ENCODE measurements around the gene NDUFB3. TPM values are rescaled to one million over a fixed set of nuclear protein-coding genes. Genes with fewer than 3 reads are reported as not detected.

NDUFB3 gene
- polyA plus RNA-seq, 2 of the 4 experiments (the other 2 are of a cell fraction) = 162 to 220 TPM

DNA sequence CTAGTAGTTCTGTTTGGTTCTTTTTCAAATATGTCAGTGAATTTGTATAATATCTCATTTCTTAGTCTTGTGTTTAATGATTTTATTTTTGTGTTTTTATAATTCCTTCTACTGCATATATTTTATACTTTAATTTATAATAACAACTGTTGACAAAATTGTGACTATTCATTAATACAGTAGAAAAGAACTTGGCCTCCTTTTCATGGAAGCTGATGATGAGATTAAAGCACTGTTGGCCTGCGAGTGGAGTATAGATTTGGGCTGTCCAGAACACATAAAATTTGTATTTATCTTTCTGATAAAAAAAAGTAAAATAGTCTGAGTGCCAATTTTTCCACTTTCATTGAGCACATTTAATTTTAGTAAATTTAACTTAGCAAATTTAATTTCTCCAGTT lies 56.2 kb downstream of the NDUFB3 start:
- peak overlapping the region; percentile 79 for H3K4me2 ChIP-seq
- DNase-seq (ENCODE audit: low read depth in 1 of 2, low spot score in 1 of 2) = no peak
- H3K4me1 ChIP-seq = peaks cover 98% of the 10 kb centered on the region
- ChIA-PET POLR2A (interaction anchor here (1.1 kb wide), 1 partner anchor 22 kb away, joined by 3 read pairs; no protein-coding TSS in a partner anchor), CTCF (interaction anchor here (0.9 to 1.2 kb wide), 4 partner anchors 16 to 30 kb away, joined by 3 to 11 read pairs (median 4); no protein-coding TSS in a partner anchor)
- 80% methylated on average over 1 of the region's 1 CpG for WGBS (ENCODE audit: missing lambda C conversion rate)
- TF ChIP-seq FOSL2 (IDR thresholded peaks at IDR 0.05) (no peak), FOSL2 (CRISPR knock-in tag; IDR thresholded peaks at IDR 0.05) (no peak), MAZ (IDR thresholded peaks at IDR 0.05; ENCODE audit: borderline replicate concordance, low read depth, low read length) (no peak)
- ATAC-seq = no peak
- H3K4me3 ChIP-seq = no peak overlapping the region
- H3K27ac ChIP-seq = peak overlapping the region; percentile 86 to 89
- FAIRE-seq = no peak
- H3K9me3 ChIP-seq = no peaks in the 10 kb centered on the region

DNA sequence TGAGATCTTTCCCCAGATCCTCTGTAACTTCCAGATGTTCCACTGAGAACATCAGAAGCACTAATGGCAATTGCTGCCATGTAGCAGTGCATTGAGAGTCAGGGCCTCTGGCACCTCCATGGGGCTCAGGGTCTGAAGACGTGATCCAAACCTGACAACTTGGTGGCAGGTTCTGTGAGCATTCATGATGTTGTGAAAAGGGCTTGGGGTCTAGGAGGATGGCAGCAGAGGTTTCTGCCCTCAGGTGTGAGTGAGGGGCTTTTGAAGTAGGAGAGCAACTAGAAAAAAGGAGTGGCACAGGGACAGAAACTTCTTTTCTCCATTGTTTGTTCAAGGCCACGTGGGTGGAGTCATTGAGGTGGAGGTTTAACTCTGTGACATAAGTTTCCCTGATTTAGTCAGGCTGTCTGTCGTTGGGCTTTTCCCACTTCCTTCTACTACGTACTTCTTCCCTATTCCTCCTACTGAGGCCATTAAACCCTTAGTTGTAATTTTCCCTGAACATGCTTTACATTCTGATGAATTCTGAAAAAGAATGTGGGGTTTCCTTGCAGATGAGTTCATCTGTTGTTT lies 57.2 kb downstream of the NDUFB3 start:
- peak overlapping the region; percentile 79 for H3K4me2 ChIP-seq
- H3K27ac ChIP-seq = peak overlapping the region; percentile 86
- DNase-seq (ENCODE audit: low read depth in 1 of 2, low spot score in 1 of 2) = peak in 1 of 2 experiments; percentile 71
- WGBS (ENCODE audit: missing lambda C conversion rate) = 15% methylated on average over 4 of the region's 4 CpGs
- ChIA-PET POLR2A (interaction anchor here (1.1 kb wide), 1 partner anchor 21 kb away, joined by 3 read pairs; no protein-coding TSS in a partner anchor), CTCF (interaction anchor here (0.8 to 1.2 kb wide), 5 partner anchors 15 to 29 kb away, joined by 3 to 11 read pairs (median 4); no protein-coding TSS in a partner anchor)
- peaks cover 89% of the 10 kb centered on the region for H3K4me1 ChIP-seq
- 0 out of 6 replicates have a peak, but pooled peaks of 1 of the 2 experiments have one; percentile 11 for ATAC-seq
- TF ChIP-seq TP53 (CRISPR knock-in tag; IDR thresholded peaks at IDR 0.05) = 0 out of 2 replicates have a peak, but pooled peaks have one; percentile 10
- 0 out of 2 replicates have a peak, but pooled peaks have one; percentile 38 for TF ChIP-seq MYC (IDR thresholded peaks at IDR 0.05; ENCODE audit: borderline replicate concordance, low read length)
- no peak for TF ChIP-seq EP300 (IDR thresholded peaks at IDR 0.05)
- TF ChIP-seq, protein P1, sequence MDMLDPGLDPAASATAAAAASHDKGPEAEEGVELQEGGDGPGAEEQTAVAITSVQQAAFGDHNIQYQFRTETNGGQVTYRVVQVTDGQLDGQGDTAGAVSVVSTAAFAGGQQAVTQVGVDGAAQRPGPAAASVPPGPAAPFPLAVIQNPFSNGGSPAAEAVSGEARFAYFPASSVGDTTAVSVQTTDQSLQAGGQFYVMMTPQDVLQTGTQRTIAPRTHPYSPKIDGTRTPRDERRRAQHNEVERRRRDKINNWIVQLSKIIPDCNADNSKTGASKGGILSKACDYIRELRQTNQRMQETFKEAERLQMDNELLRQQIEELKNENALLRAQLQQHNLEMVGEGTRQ (IDR thresholded peaks at IDR 0.05) = peak; percentile 58; the same call in 1 of the 2 replicates
- TF ChIP-seq, protein P2, sequence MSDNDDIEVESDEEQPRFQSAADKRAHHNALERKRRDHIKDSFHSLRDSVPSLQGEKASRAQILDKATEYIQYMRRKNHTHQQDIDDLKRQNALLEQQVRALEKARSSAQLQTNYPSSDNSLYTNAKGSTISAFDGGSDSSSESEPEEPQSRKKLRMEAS (IDR thresholded peaks at IDR 0.05) = peak; percentile 82
- no peak overlapping the region for H3K4me3 ChIP-seq
- no peaks in the 10 kb centered on the region for H3K9me3 ChIP-seq
- FAIRE-seq = no peak

DNA sequence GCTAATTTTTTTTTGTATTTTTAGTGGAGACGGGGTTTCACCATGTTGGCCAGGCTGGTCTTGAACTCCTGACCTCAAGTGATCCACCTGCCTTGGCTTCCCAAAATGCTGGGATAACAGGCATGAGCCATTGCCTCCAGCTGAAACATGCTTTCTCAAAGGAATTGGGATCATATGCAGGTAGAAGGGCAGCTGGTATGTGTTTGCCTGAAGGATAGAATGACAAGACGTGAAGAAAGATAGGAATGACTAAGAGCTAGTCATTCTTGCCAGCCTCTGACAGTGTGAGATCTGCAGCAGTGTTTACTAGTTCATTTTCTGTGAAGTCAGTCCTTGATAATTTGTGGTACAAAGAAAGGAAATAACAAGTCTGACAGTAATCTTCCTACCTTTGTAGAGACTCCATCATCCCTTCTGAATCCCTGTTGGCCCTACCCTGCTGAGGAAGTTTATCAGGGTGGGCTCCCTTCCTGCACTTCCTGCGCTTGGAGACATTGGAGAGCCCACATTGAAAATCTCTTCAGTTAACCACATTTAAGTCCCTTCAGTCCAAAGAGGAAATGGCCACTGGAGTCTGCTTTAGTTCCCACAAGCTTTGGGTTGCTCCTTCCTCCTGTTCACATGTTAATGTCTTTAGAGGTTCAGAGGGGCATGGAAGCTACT lies 58.9 kb downstream of the NDUFB3 start:
- FAIRE-seq (no peak), DNase-seq (ENCODE audit: low read depth in 1 of 2, low spot score in 1 of 2) (peak in 1 of 2 experiments; percentile 52), ATAC-seq (peak; percentile 55 to 65; a peak in 5 of 6 replicates)
- peaks cover 73% of the 10 kb centered on the region for H3K4me1 ChIP-seq
- no peak overlapping the region for H3K4me3 ChIP-seq
- TF ChIP-seq JUN (IDR thresholded peaks at IDR 0.05) = no peak
- no peak for TF ChIP-seq HDAC2 (IDR thresholded peaks at IDR 0.05)
- peak; percentile 58; the same call in 1 of the 2 replicates for TF ChIP-seq FOSL2 (IDR thresholded peaks at IDR 0.05)
- peak; percentile 78 for TF ChIP-seq FOSL2 (CRISPR knock-in tag; IDR thresholded peaks at IDR 0.05)
- no peak for TF ChIP-seq TFCP2L1 (CRISPR knock-in tag; IDR thresholded peaks at IDR 0.05)
- TF ChIP-seq HOXB5 (CRISPR knock-in tag; IDR thresholded peaks at IDR 0.05) = no peak
- TF ChIP-seq, protein P3, sequence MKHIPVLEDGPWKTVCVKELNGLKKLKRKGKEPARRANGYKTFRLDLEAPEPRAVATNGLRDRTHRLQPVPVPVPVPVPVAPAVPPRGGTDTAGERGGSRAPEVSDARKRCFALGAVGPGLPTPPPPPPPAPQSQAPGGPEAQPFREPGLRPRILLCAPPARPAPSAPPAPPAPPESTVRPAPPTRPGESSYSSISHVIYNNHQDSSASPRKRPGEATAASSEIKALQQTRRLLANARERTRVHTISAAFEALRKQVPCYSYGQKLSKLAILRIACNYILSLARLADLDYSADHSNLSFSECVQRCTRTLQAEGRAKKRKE (CRISPR knock-in tag; IDR thresholded peaks at IDR 0.05; ENCODE audit: low read depth) = peak; percentile 37; the same call in 1 of the 2 replicates
- no peak for TF ChIP-seq RCOR1 (IDR thresholded peaks at IDR 0.05; ENCODE audit: low read depth, low read length)
- TF ChIP-seq, protein P4, sequence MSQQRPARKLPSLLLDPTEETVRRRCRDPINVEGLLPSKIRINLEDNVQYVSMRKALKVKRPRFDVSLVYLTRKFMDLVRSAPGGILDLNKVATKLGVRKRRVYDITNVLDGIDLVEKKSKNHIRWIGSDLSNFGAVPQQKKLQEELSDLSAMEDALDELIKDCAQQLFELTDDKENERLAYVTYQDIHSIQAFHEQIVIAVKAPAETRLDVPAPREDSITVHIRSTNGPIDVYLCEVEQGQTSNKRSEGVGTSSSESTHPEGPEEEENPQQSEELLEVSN (IDR thresholded peaks at IDR 0.05; ENCODE audit: borderline replicate concordance, low read depth) = no peak
- no peak for TF ChIP-seq MYC (IDR thresholded peaks at IDR 0.05; ENCODE audit: borderline replicate concordance, low read length)
- no peak for TF ChIP-seq SMC3 (IDR thresholded peaks at IDR 0.05)
- TF ChIP-seq CBX2 (IDR thresholded peaks at IDR 0.05; ENCODE audit: borderline replicate concordance, low read depth) = no peak
- no peak for TF ChIP-seq SREBF2 (IDR thresholded peaks at IDR 0.05)
- TF ChIP-seq TP53 (CRISPR knock-in tag; IDR thresholded peaks at IDR 0.05) = no peak
- TF ChIP-seq JUNB (IDR thresholded peaks at IDR 0.05) = peak; percentile 36; the same call in 1 of the 2 replicates
- no peak for TF ChIP-seq CEBPB (IDR thresholded peaks at IDR 0.05)
- TF ChIP-seq, protein P5, sequence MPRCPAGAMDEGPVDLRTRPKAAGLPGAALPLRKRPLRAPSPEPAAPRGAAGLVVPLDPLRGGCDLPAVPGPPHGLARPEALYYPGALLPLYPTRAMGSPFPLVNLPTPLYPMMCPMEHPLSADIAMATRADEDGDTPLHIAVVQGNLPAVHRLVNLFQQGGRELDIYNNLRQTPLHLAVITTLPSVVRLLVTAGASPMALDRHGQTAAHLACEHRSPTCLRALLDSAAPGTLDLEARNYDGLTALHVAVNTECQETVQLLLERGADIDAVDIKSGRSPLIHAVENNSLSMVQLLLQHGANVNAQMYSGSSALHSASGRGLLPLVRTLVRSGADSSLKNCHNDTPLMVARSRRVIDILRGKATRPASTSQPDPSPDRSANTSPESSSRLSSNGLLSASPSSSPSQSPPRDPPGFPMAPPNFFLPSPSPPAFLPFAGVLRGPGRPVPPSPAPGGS (IDR thresholded peaks at IDR 0.05) = no peak
- POLR2A ChIA-PET = interaction anchor here (1.4 kb wide), 1 partner anchor 13 kb away, joined by 3 read pairs; no protein-coding TSS in a partner anchor
- 61% methylated on average over 3 of the region's 3 CpGs for WGBS (ENCODE audit: missing lambda C conversion rate)
- peak overlapping the region; percentile 86; a peak in 5 of 6 replicates for H3K27ac ChIP-seq
- H3K4me2 ChIP-seq = peak overlapping the region; percentile 79
- CTCF ChIA-PET = interaction anchor here (1.2 to 4.1 kb wide), 4 partner anchors 17 to 102 kb away, joined by 4 to 20 read pairs (median 5); no protein-coding TSS in a partner anchor
- no peaks in the 10 kb centered on the region for H3K9me3 ChIP-seq
